HepG2 (cell line): ENCODE measurements around the gene CCL19. TPM values are rescaled to one million over a fixed set of nuclear protein-coding genes. Genes with fewer than 3 reads are reported as not detected.

Experiments
- ATAC-seq: fragments of 200-7000 bp; cut with Tn5 transposase; 3 replicates; pipeline ENCODE4 v1.9.1; 2020; ENCODE audit warnings: mild to moderate bottlenecking, moderate library complexity
- BruUV-seq: library from RNA; stranded (reverse); fragments of 400-500 nt; replicated peaks from 2 replicates; lab custom pipeline; 2021; lab: Mats Ljungman, UMichigan
- CTCF ChIA-PET: fragments of 300-600 bp; formaldehyde crosslinking; extraction: SDS; loops from one replicate; lab custom pipeline; 2021; ENCODE audit warnings: low total read pairs, inconsistent platforms, low intra/inter-chr PET ratio; lab: Yijun Ruan, JAX
- POLR2A ChIA-PET: fragments of 350-600 bp; sonication (Branson Sonifier 250); formaldehyde crosslinking; loops from one replicate; lab custom pipeline; 2020; ENCODE audit warnings: antibody characterized with exemption, inconsistent platforms; lab: Yijun Ruan, JAX
- DNase-seq: peaks from one replicate; pipeline ENCODE4 v3.0.0-alpha.2; 2015; ENCODE audit warnings: low spot score
- FAIRE-seq: peaks from 3 replicates; lab custom pipeline; 2011; peaks lifted over from hg19 to GRCh38; lab: Jason Lieb, UNC
- H2AFZ ChIP-seq: one replicate; pipeline ENCODE4 v1.6.1; 2011; ENCODE audit warnings: low read length, inconsistent platforms
- H3K27ac ChIP-seq: fragments of 300-600 bp; 3 replicates; pipeline ENCODE4 v1.8.0; 2011; ENCODE audit warnings: mixed run types, mild to moderate bottlenecking, mixed read lengths, low read length, inconsistent platforms; ENCODE audit not compliant: insufficient read depth; ENCODE audit errors: extremely low read length
- H3K27me3 ChIP-seq, 2 experiments: fragments of 200-600 bp in 1 of 2; 2 replicates in 1 of 2; 3 replicates in 1 of 2; pipeline versions ENCODE4 v1.6.0 to v1.8.0; 2011; ENCODE audit warnings: low read length in 2 of 2, mild to moderate bottlenecking in 2 of 2, moderate library complexity in 2 of 2, inconsistent platforms in 1 of 2; ENCODE audit not compliant: insufficient read depth in 2 of 2, control insufficient read depth in 1 of 2
- H3K36me3 ChIP-seq, 2 experiments: fragments of 200-600 bp in 1 of 2; replicated peaks in 1 of 2; 2 replicates in 1 of 2; 3 replicates in 1 of 2; pipeline versions ENCODE4 v1.5.1 to v1.8.0; 2011; ENCODE audit warnings: low read length in 2 of 2, inconsistent platforms in 1 of 2; ENCODE audit not compliant: insufficient read depth in 2 of 2, control insufficient read depth in 1 of 2
- H3K4me1 ChIP-seq: 2 replicates; pipeline ENCODE4 v1.5.1; 2012; ENCODE audit warnings: low read length, inconsistent platforms; ENCODE audit not compliant: insufficient read depth
- H3K4me2 ChIP-seq: 2 replicates; pipeline ENCODE4 v1.6.0; 2011; ENCODE audit warnings: low read depth, low read length, inconsistent platforms
- H3K4me3 ChIP-seq, 3 experiments: fragments of 200-600 bp in 1 of 3; sonication (generic), shearing (Covaris generic) in 1 of 3; replicated peaks in 1 of 3; 2 replicates each; pipeline ENCODE4 v1.5.1; 2011 to 2016; ENCODE audit warnings: low read length in 3 of 3, inconsistent platforms in 2 of 3, low read depth in 2 of 3, mild to moderate bottlenecking in 2 of 3, control low read depth in 1 of 3, mixed read lengths in 1 of 3; ENCODE audit not compliant: insufficient read depth in 1 of 3
- H3K79me2 ChIP-seq: one replicate; pipeline ENCODE4 v1.6.1; 2011; ENCODE audit warnings: low read length, inconsistent platforms; ENCODE audit not compliant: insufficient read depth
- H3K9ac ChIP-seq: 2 replicates; pipeline ENCODE4 v1.6.0; 2011; ENCODE audit warnings: mild to moderate bottlenecking, low read depth, low read length, inconsistent platforms; ENCODE audit not compliant: insufficient read depth
- H3K9me3 ChIP-seq: 2 replicates; pipeline ENCODE4 v1.5.1; 2012; ENCODE audit warnings: mild to moderate bottlenecking, low read length
- H4K20me1 ChIP-seq: 2 replicates; pipeline ENCODE4 v1.6.0; 2011; ENCODE audit warnings: inconsistent platforms, mild to moderate bottlenecking, low read length, moderate library complexity; ENCODE audit not compliant: insufficient read depth
- AHR ChIP-seq: IDR thresholded peaks from 2 replicates; pipeline ENCODE4 v1.6.1; 2018; ENCODE audit warnings: missing genetic modification reagents, missing compliant biosample characterization
- CCAR2 ChIP-seq: fragments of 200-400 bp; formaldehyde crosslinking; optimal IDR thresholded peaks from 2 replicates; pipeline ENCODE3; 2018; ENCODE audit warnings: low read depth, mild to moderate bottlenecking, low read length, moderate library complexity
- FOXK2 ChIP-seq: fragments of 450-650 bp; IDR thresholded peaks from 2 replicates; pipeline ENCODE4 v1.6.1; 2016
- HOXA5 ChIP-seq: sonication (generic); formaldehyde crosslinking; IDR thresholded peaks from 2 replicates; pipeline ENCODE4 v1.4.0; 2020; ENCODE audit warnings: missing genetic modification reagents
- MBNL3 ChIP-seq: fragments of 250-450 bp; sonication (Bioruptor Pico); conservative IDR thresholded peaks from 2 replicates; pipeline ENCODE4 v1.8.0; 2022; ENCODE audit warnings: mild to moderate bottlenecking, inconsistent platforms
- RNF219 ChIP-seq: sonication (generic); formaldehyde crosslinking; IDR thresholded peaks from 2 replicates; pipeline ENCODE4 v1.5.0; 2020; ENCODE audit warnings: mild to moderate bottlenecking, missing genetic modification reagents
- SKI ChIP-seq: fragments of 450-650 bp; IDR thresholded peaks from one replicate; pipeline ENCODE4 v1.6.1; 2018; ENCODE audit warnings: mild to moderate bottlenecking; ENCODE audit not compliant: partially characterized antibody
- SPEN ChIP-seq: sonication (generic); formaldehyde crosslinking; IDR thresholded peaks from 2 replicates; pipeline ENCODE4 v1.5.1; 2020; ENCODE audit warnings: low read depth, mild to moderate bottlenecking, missing genetic modification reagents
- SRF ChIP-seq: IDR thresholded peaks from 2 replicates; pipeline ENCODE4 v1.6.1; 2011; ENCODE audit warnings: mild to moderate bottlenecking, low read depth, low read length, moderate library complexity
- ZBTB38 ChIP-seq: sonication (generic); formaldehyde crosslinking; IDR thresholded peaks from 2 replicates; pipeline ENCODE4 v1.5.1; 2020; ENCODE audit warnings: mild to moderate bottlenecking, missing genetic modification reagents
- ZNF260 ChIP-seq: sonication (generic); formaldehyde crosslinking; IDR thresholded peaks from 2 replicates; pipeline ENCODE4 v1.4.0; 2020; ENCODE audit warnings: missing genetic modification reagents, low read depth, mild to moderate bottlenecking, borderline replicate concordance
- ZNF446 ChIP-seq: sonication (generic); formaldehyde crosslinking; IDR thresholded peaks from 2 replicates; pipeline ENCODE4 v1.5.0; 2020; ENCODE audit warnings: mild to moderate bottlenecking, missing genetic modification reagents
- WGBS: methylation state at CpG from one replicate; pipeline ENCODE4 v1.1.6; 2017; ENCODE audit warnings: low lambda C conversion rate; 5-methylcytosine and 5-hydroxymethylcytosine counted together
- in situ Hi-C: cut with HindIII; loops from 2 replicates; pipeline ENCODE4 v1.10.0; 2017; ENCODE audit warnings: low pct_unique_long_range_greater_than_20kb; ENCODE audit not compliant: extremely low pct_ligation_motif_present
- intact Hi-C: fragments of 100-400 bp; cut with micrococcal nuclease; formaldehyde crosslinking; loops from one replicate; pipeline ENCODE4 v1.10.0; 2022; ENCODE audit not compliant: unreplicated experiment
- polyA plus RNA-seq, 8 experiments: library from polyadenylated mRNA; depleted of rRNA in 3 of 8; stranded (reverse) in 7 of 8; unstranded in 1 of 8; fragments of >200 nt; fragmentation: Illumina TruSeq in 4 of 8; extraction: Trizol in 4 of 8; gene quantifications; 2 replicates each; pipeline versions ENCODE4 v1.2.1 to v1.2.3, GENCODE V29; 2011 to 2016; ENCODE audit warnings: low read depth in 4 of 8, missing spikeins in 1 of 8, mixed read lengths in 1 of 8; ENCODE audit not compliant: insufficient read depth in 1 of 8
- total RNA-seq, 5 experiments: library from RNA; depleted of rRNA; stranded (reverse); fragments of >200 nt; fragmentation: Illumina TruSeq; extraction: Trizol; gene quantifications; 2 replicates each; pipeline ENCODE4 v1.2.3, GENCODE V29; 2016; ENCODE audit warnings: low read depth in 1 of 5

Gene CCL19
- total and polyA plus RNA-seq, 2 of the 13 experiments (the other 11 are each of a cell fraction or from before 2014, with no cell fraction given), result not detected

GRCh38 chr9:34686231-34686630, 4.8 kb downstream of the CCL19 start:
- FAIRE-seq, result no peak
- in situ Hi-C loops (no loop called here), intact Hi-C loops (no loop called here)
- no peak for ATAC-seq
- Histone ChIP-seq H3K9me3 (no peaks in the 10 kb centered on the region), H3K9ac (no peak overlapping the region), H3K4me2 (no peak overlapping the region), H4K20me1 (no peaks in the 10 kb centered on the region), H3K4me3 (no peak overlapping the region), H3K27me3 (no peaks in the 10 kb centered on the region), H2AFZ (no peak overlapping the region), H3K79me2 (no peaks in the 10 kb centered on the region), H3K4me1 (peaks cover 56% of the 10 kb centered on the region), H3K36me3 (no peaks in the 10 kb centered on the region), H3K27ac (no peak overlapping the region)
- 81% methylated on average over 5 of the region's 5 CpGs for WGBS
- DNase-seq, result no peak
- BruUV-seq, result no TSS peak
- ChIA-PET POLR2A (no interaction called here), CTCF (interaction anchor here (0.7 kb wide), 1 partner anchor 22 kb away, joined by 3 read pairs; no protein-coding TSS in a partner anchor)
- no peak for TF ChIP-seq SRF
- TF ChIP-seq ZBTB38, result no peak
- TF ChIP-seq RNF219, result no peak
- TF ChIP-seq FOXK2, result no peak
- no peak for TF ChIP-seq SKI
- TF ChIP-seq HOXA5 (CRISPR knock-in tag), result no peak
- TF ChIP-seq MBNL3 (CRISPR knock-in tag), result no peak
- no peak for TF ChIP-seq ZNF260
- TF ChIP-seq CCAR2, result no peak
- TF ChIP-seq AHR (CRISPR knock-in tag), result no peak
- no peak for TF ChIP-seq SPEN
- no peak for TF ChIP-seq ZNF446 (CRISPR knock-in tag)
